ENCODE measurements around the gene CACNB2. TPM values are rescaled to one million over a fixed set of nuclear protein-coding genes. Genes with fewer than 3 reads are reported as not detected.
A peak's percentile ranks its signal among the peaks of the same experiment; 100 is the strongest.
"Not testable (repeated sequence)": the region's sequence is repeated elsewhere in the genome, so short reads cannot be mapped to it uniquely, and the experiment has no call there.

The CACNB2 gene
- polyA plus RNA-seq, 2 donors, result 3.8 to 5.1 TPM

DNA sequence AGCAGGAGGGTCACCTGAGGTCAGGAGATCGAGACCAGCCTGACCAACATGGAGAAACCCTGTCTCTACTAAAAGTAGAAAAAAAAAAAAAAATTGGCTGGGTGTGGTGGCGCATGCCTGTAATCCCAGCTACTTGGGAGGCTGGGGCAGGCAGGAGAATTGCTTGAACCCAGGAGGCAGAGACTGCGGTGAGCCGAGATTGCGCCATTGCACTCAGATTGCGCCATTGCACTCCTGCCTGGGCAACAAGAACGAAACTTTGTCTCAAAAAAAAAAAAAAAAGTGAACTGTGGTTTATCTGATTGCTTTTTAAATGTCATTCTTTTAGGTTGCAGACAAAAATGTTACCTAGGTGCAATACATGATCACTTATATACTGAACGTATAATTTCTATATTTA lies 16.6 kb downstream of the CACNB2 start:
- H3K36me3 ChIP-seq (ENCODE audit: control insufficient read depth in 2 of 2, insufficient read depth in 2 of 2, low read length in 1 of 2); H3K9me3 ChIP-seq (ENCODE audit: control insufficient read depth in 2 of 2, insufficient read depth in 1 of 2, low read depth in 1 of 2, low read length in 1 of 2); H3K27ac ChIP-seq (ENCODE audit: low read depth in 2 of 2, low read length in 1 of 2); H3K4me3 ChIP-seq (ENCODE audit: low read depth in 1 of 2, low read length in 2 of 2); H3K27me3 ChIP-seq (ENCODE audit: control insufficient read depth in 1 of 2, insufficient read depth in 2 of 2, low read length in 2 of 2); H3K4me1 ChIP-seq (ENCODE audit: control insufficient read depth in 2 of 2, insufficient read depth in 2 of 2, low read length in 1 of 2): not testable (repeated sequence)
- 88% methylated on average over 8 of the region's 8 CpGs for WGBS, 2 donors

DNA sequence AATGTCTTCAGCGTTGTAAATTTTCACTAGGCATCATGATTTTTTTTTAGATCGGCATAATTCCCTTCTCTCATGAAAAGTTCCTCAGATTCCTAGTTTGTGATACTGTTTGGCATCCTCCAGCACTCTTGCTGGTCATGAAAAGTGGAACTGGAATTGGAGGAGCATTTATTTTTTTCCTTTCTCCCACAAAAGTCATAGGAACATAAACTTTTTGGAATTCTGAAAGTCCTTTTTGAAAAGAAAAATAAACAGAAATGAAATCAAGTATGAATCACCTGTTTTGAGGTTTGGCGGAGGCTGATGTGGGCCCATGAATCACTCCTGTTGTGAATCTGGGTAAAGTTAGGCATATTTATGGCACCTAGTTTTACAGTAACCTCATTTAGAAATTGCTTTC lies 17.7 kb downstream of the CACNB2 start:
- Histone ChIP-seq H3K4me1 (ENCODE audit: control insufficient read depth in 2 of 2, insufficient read depth in 2 of 2, low read length in 1 of 2) (no peaks in the 10 kb centered on the region), H3K9me3 (ENCODE audit: control insufficient read depth in 2 of 2, insufficient read depth in 1 of 2, low read depth in 1 of 2, low read length in 1 of 2) (no peaks in the 10 kb centered on the region), H3K27ac (ENCODE audit: low read depth in 2 of 2, low read length in 1 of 2) (no peak overlapping the region), H3K4me3 (ENCODE audit: low read depth in 1 of 2, low read length in 2 of 2) (no peak overlapping the region), H3K36me3 (ENCODE audit: control insufficient read depth in 2 of 2, insufficient read depth in 2 of 2, low read length in 1 of 2) (no peaks in the 10 kb centered on the region), H3K27me3 (ENCODE audit: control insufficient read depth in 1 of 2, insufficient read depth in 2 of 2, low read length in 2 of 2) (no peaks in the 10 kb centered on the region)
- 61 to 71% methylated on average over 3 of the region's 3 CpGs for WGBS, 2 donors

- H3K36me3 ChIP-seq (ENCODE audit: control insufficient read depth in 2 of 2, insufficient read depth in 2 of 2, low read length in 1 of 2), result no peaks in the 10 kb centered on the region
- peak overlapping the region in 1 of 2 donors; percentile 21 for H3K27ac ChIP-seq (ENCODE audit: low read depth in 2 of 2, low read length in 1 of 2)
- no peak overlapping the region for H3K4me3 ChIP-seq (ENCODE audit: low read depth in 1 of 2, low read length in 2 of 2)
- WGBS, 2 donors, result 61 to 67% methylated on average over 2 of the region's 2 CpGs
- H3K9me3 ChIP-seq (ENCODE audit: control insufficient read depth in 2 of 2, insufficient read depth in 1 of 2, low read depth in 1 of 2, low read length in 1 of 2), result no peaks in the 10 kb centered on the region
- H3K27me3 ChIP-seq (ENCODE audit: control insufficient read depth in 1 of 2, insufficient read depth in 2 of 2, low read length in 2 of 2), result no peaks in the 10 kb centered on the region
- H3K4me1 ChIP-seq (ENCODE audit: control insufficient read depth in 2 of 2, insufficient read depth in 2 of 2, low read length in 1 of 2), result no peaks in the 10 kb centered on the region
Observed at GRCh38 chr10:18158773-18159265, 18.6 kb downstream of the CACNB2 start.

GRCh38 chr10:18159557-18159956 lies 19.3 kb downstream of the CACNB2 start:
- Histone ChIP-seq H3K36me3 (ENCODE audit: control insufficient read depth in 2 of 2, insufficient read depth in 2 of 2, low read length in 1 of 2) (no peaks in the 10 kb centered on the region), H3K4me3 (ENCODE audit: low read depth in 1 of 2, low read length in 2 of 2) (no peak overlapping the region), H3K4me1 (ENCODE audit: control insufficient read depth in 2 of 2, insufficient read depth in 2 of 2, low read length in 1 of 2) (no peaks in the 10 kb centered on the region), H3K27ac (ENCODE audit: low read depth in 2 of 2, low read length in 1 of 2) (no peak overlapping the region), H3K9me3 (ENCODE audit: control insufficient read depth in 2 of 2, insufficient read depth in 1 of 2, low read depth in 1 of 2, low read length in 1 of 2) (no peaks in the 10 kb centered on the region), H3K27me3 (ENCODE audit: control insufficient read depth in 1 of 2, insufficient read depth in 2 of 2, low read length in 2 of 2) (no peaks in the 10 kb centered on the region)
- 74 to 77% methylated on average over 5 of the region's 5 CpGs for WGBS, 2 donors

DNA sequence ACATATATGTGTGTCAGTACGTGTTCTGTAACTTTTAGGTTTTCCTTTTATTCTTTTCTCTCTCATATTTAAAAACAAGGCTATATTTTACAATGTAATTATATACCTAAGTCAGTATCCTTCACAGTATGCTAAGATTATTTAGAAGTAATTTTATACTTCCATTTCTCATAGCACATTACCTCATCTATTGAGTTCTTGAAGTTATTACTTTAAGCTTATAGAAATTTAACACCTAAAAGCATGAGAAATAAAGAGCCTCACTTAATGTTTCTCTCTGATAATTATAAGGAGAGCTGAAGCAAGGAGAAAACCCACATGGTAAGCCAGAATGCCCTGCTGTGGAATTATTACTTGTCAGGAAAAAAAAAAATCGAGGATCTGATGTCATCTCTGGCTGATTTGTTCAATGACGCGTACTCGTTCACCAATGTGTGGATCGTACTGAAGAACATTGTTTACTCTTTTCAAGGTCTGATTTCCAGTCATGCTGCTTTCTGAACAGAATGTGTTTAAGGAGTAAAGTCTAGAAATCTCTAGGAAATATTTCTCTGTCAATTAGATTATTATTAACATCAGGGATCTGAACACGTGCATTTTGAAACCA lies 21.9 kb downstream of the CACNB2 start:
- Histone ChIP-seq H3K27me3 (ENCODE audit: control insufficient read depth in 1 of 2, insufficient read depth in 2 of 2, low read length in 2 of 2) (no peaks in the 10 kb centered on the region), H3K9me3 (ENCODE audit: control insufficient read depth in 2 of 2, insufficient read depth in 1 of 2, low read depth in 1 of 2, low read length in 1 of 2) (peaks cover 0 to 2% of the 10 kb centered on the region in 2 donors), H3K36me3 (ENCODE audit: control insufficient read depth in 2 of 2, insufficient read depth in 2 of 2, low read length in 1 of 2) (no peaks in the 10 kb centered on the region), H3K4me1 (ENCODE audit: control insufficient read depth in 2 of 2, insufficient read depth in 2 of 2, low read length in 1 of 2) (no peaks in the 10 kb centered on the region), H3K4me3 (ENCODE audit: low read depth in 1 of 2, low read length in 2 of 2) (no peak overlapping the region), H3K27ac (ENCODE audit: low read depth in 2 of 2, low read length in 1 of 2) (no peak overlapping the region)
- WGBS, 2 donors, result 74 to 75% methylated on average over 7 of the region's 7 CpGs

DNA sequence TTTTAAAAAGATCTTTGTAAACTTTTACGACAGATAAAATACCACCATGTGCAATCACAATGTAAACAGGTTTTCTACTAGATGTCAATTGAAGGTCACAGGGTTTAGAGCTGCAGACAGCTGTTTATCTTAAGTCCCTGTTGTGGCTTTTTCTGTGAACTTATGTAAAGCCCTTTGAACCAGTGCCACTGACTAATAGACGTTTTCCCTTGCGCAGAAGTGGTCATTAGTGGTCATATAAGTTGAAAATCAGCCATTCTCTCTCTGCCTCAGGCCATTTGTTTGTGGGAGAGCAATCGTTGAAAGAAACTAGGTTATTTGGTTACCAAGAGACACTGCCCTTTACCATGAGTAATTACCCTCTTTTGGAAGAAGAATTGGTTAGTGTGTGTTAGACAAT lies 23.9 kb downstream of the CACNB2 start:
- peak overlapping the region in 1 of 2 donors; percentile 11 for H3K27ac ChIP-seq (ENCODE audit: low read depth in 2 of 2, low read length in 1 of 2)
- 41% methylated on average over 4 of the region's 4 CpGs for WGBS, 2 donors
- H3K27me3 ChIP-seq (ENCODE audit: control insufficient read depth in 1 of 2, insufficient read depth in 2 of 2, low read length in 2 of 2), result no peaks in the 10 kb centered on the region
- H3K4me1 ChIP-seq (ENCODE audit: control insufficient read depth in 2 of 2, insufficient read depth in 2 of 2, low read length in 1 of 2), result no peaks in the 10 kb centered on the region
- H3K4me3 ChIP-seq (ENCODE audit: low read depth in 1 of 2, low read length in 2 of 2), result no peak overlapping the region
- H3K36me3 ChIP-seq (ENCODE audit: control insufficient read depth in 2 of 2, insufficient read depth in 2 of 2, low read length in 1 of 2), result no peaks in the 10 kb centered on the region
- H3K9me3 ChIP-seq (ENCODE audit: control insufficient read depth in 2 of 2, insufficient read depth in 1 of 2, low read depth in 1 of 2, low read length in 1 of 2), result peaks cover 0 to 2% of the 10 kb centered on the region in 2 donors

GRCh38 chr10:18164748-18165361 lies 24.6 kb downstream of the CACNB2 start:
- Histone ChIP-seq H3K36me3 (ENCODE audit: control insufficient read depth in 2 of 2, insufficient read depth in 2 of 2, low read length in 1 of 2) (no peaks in the 10 kb centered on the region), H3K27ac (ENCODE audit: low read depth in 2 of 2, low read length in 1 of 2) (peak overlapping the region; percentile 8 to 63), H3K27me3 (ENCODE audit: control insufficient read depth in 1 of 2, insufficient read depth in 2 of 2, low read length in 2 of 2) (no peaks in the 10 kb centered on the region), H3K4me3 (ENCODE audit: low read depth in 1 of 2, low read length in 2 of 2) (no peak overlapping the region), H3K4me1 (ENCODE audit: control insufficient read depth in 2 of 2, insufficient read depth in 2 of 2, low read length in 1 of 2) (no peaks in the 10 kb centered on the region), H3K9me3 (ENCODE audit: control insufficient read depth in 2 of 2, insufficient read depth in 1 of 2, low read depth in 1 of 2, low read length in 1 of 2) (peaks cover 0 to 2% of the 10 kb centered on the region in 2 donors)
- 63 to 69% methylated on average over 11 of the region's 11 CpGs for WGBS, 2 donors

DNA sequence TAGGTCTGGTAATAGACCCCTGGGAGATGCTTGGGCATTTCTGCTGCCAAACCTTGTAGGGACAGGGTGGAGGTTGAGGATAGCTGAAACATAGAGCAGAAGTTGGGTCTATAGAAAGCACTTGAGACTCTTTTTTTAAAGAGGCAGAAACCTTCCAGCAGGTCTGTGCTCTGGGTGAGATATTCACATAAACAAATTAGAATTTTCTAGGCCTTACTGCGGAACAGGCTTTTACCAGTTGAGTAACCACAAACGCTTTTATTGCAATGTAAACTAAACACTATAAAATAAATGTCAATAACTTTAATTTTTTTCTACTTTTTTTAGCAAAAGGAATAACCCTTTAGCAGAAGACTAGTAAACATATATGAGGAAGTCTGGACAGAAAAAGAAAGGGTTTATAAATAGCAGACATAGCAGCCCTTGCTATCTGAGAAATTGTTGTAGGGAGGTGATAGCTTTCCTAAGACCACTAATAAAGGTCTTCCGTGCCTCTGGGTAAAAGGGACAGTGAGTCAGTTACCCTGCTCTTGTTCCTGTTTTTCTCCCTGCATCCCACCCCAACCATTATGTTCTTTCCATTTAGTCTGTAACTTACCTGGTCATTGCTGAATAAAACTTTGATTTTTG lies 38.7 kb downstream of the CACNB2 start:
- no peaks in the 10 kb centered on the region for H3K9me3 ChIP-seq (ENCODE audit: control insufficient read depth in 2 of 2, insufficient read depth in 1 of 2, low read depth in 1 of 2, low read length in 1 of 2)
- no peak overlapping the region for H3K4me3 ChIP-seq (ENCODE audit: low read depth in 1 of 2, low read length in 2 of 2)
- WGBS, 2 donors, result 58 to 61% methylated on average over 3 of the region's 3 CpGs
- H3K27ac ChIP-seq (ENCODE audit: low read depth in 2 of 2, low read length in 1 of 2), result no peak overlapping the region
- H3K36me3 ChIP-seq (ENCODE audit: control insufficient read depth in 2 of 2, insufficient read depth in 2 of 2, low read length in 1 of 2), result no peaks in the 10 kb centered on the region
- H3K27me3 ChIP-seq (ENCODE audit: control insufficient read depth in 1 of 2, insufficient read depth in 2 of 2, low read length in 2 of 2), result no peaks in the 10 kb centered on the region
- H3K4me1 ChIP-seq (ENCODE audit: control insufficient read depth in 2 of 2, insufficient read depth in 2 of 2, low read length in 1 of 2), result no peaks in the 10 kb centered on the region

- Histone ChIP-seq H3K4me3 (ENCODE audit: low read depth in 1 of 2, low read length in 2 of 2) (no peak overlapping the region), H3K36me3 (ENCODE audit: control insufficient read depth in 2 of 2, insufficient read depth in 2 of 2, low read length in 1 of 2) (no peaks in the 10 kb centered on the region), H3K27me3 (ENCODE audit: control insufficient read depth in 1 of 2, insufficient read depth in 2 of 2, low read length in 2 of 2) (no peaks in the 10 kb centered on the region), H3K27ac (ENCODE audit: low read depth in 2 of 2, low read length in 1 of 2) (peak overlapping the region; percentile 30 to 61), H3K9me3 (ENCODE audit: control insufficient read depth in 2 of 2, insufficient read depth in 1 of 2, low read depth in 1 of 2, low read length in 1 of 2) (no peaks in the 10 kb centered on the region), H3K4me1 (ENCODE audit: control insufficient read depth in 2 of 2, insufficient read depth in 2 of 2, low read length in 1 of 2) (no peaks in the 10 kb centered on the region)
- 28 to 29% methylated on average over 6 of the region's 6 CpGs for WGBS, 2 donors
Observed at GRCh38 chr10:18179891-18180290, 39.7 kb downstream of the CACNB2 start.

Measured in esophagus (tissue), 2 donors.